NOMO-1 treated with DMSO at 0.1 percent for 48 hours (cell line): Measurements from ENCODE around the gene CHSY1.

Source experiments
- DNase-seq: peaks from one replicate; lab custom pipeline; 2025; ENCODE audit not compliant: unreplicated experiment; lab: John Stamatoyannopoulos, UW

Gene CHSY1

DNA sequence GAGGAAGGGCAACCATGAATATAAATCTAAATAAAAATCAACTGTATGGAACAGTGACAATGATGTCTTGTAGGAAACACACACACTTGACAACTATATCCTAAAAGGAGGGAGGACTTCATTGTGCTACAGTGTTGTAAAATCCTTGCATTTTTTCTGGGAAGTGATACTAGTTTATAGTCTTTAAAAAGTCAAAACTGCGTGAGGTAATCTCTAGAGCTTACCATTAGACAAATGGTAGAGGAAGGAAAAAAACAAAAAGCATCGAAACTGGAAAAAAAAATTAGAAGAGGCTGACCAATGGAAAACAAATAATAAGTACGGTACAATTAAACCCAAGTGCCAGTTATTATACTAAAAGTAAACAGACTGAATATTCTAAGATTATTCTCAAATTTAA lies 38.7 kb downstream of the CHSY1 start:
- DNase-seq: peak; percentile 46

DNA sequence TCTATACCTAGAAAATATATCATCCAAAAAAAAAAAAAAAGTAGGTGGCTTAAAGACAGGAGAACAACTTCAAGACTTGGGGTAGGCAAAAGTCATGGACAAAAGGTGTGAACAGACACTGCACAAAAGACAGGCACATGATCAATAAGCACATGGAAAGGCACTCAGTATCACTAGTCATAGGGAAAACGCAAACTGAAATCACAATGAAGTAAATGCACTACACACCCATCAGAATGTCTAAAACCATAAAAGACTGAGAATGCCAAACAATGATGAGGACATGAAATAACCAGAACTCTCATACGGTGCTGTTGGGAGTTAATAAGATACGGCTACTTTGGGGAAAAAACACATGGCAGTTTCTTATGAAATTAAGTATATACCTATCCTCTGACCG lies 40.0 kb downstream of the CHSY1 start:
- no peak for DNase-seq

DNA sequence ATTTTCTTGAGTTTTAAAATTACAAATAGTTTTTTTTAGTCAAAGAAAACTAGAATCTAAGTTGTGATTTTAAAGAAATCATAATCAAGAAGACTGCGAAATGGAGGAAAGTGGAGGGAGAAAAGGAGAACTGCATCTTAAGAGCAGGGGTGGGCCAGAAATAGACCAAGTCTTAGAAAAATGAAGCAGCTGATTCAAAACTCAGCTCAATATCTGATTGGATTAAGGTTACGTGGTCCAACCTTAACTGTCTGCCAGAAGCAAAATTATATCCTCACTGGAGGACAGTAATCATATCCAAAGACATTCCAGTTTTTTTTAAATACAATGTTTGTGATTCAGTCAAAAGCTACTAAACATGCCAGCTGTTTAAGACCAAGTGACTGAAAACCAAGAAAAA lies 41.4 kb downstream of the CHSY1 start:
- DNase-seq: peak; percentile 53

DNA sequence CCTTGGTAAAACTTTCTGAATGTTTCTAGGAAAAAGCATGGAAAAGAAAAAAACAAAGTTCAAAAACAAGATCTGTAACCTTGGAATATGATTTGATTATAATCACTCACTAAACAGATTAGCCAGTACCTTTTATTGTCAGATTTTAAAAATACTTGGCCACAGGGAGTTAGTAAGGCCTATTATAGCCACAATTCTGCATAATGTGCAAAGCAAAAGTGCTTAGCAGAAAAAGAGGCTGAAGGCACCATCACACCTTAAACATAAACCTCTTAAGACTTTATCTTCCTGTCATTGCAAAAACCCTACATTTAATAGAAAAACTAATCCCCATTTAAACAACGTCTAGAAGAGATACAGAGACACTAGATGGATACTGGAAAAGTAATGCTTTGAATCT lies 41.8 kb downstream of the CHSY1 start:
- DNase-seq: no peak

DNA sequence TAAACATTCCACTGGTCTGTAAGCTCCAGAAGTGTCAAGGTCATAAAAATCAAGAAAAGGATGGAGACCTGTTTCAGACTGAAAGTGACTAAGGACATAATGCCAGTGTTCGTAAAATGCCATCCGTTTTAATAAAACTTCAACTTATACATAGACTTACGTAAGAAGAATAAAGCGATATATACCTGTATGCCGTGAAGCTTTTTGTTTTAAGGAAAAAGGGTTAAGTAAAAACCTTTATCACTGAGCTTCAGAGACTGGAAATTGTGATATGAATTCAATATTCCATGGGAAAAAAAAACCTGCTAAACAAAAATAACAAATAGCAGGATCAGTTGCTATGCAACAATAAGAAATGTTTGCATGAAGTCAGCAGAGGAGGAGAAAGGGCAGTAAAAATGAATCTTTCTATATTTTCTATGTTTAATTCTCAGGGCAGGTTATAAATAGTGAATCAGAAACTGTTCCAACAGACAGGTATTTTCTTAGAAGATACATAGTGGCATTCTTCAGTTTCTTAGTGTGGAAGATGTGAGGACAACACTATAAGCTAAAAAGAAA lies 42.5 kb downstream of the CHSY1 start:
- no peak for DNase-seq

DNA sequence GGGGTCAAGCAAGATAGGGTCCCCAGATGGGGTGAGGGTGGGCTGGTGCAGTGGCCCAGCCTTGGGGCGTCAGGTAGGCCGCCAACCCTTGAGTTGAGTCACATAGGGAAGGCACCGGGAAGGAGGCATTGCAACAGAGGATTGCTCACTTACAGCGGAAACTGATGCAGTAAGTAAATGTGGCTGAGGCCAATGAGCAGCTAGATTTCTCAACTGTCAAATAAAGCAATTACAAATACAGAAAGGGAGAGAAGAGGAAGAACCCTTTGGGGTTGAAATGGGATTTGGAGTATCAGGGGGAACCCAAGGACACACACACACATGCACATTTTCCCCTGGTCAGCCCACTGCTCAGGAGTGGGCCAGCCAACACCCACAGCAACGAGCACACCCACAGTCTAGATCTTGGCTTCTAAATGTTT lies 44.0 kb downstream of the CHSY1 start:
- peak; percentile 88 for DNase-seq

DNA sequence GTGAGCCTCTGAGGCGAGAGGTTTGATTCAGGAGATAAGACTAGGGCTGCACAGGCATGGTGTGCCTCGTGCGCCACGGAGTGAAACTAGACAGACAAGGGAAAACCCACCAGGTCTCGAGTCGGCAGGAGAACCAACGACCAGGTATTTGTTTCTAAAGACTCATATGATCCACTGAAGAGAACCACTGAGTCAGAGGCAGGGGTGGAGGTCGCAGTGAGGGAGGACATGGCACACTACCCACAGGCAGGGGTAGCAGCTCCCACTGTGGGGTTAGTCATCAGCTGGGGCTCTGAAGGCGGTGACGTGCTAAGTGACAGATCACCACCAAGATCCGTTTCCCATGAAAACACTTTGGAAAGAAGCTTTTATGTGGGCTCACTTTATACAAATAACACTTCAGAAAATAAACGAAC lies 45.7 kb downstream of the CHSY1 start:
- no peak for DNase-seq

DNA sequence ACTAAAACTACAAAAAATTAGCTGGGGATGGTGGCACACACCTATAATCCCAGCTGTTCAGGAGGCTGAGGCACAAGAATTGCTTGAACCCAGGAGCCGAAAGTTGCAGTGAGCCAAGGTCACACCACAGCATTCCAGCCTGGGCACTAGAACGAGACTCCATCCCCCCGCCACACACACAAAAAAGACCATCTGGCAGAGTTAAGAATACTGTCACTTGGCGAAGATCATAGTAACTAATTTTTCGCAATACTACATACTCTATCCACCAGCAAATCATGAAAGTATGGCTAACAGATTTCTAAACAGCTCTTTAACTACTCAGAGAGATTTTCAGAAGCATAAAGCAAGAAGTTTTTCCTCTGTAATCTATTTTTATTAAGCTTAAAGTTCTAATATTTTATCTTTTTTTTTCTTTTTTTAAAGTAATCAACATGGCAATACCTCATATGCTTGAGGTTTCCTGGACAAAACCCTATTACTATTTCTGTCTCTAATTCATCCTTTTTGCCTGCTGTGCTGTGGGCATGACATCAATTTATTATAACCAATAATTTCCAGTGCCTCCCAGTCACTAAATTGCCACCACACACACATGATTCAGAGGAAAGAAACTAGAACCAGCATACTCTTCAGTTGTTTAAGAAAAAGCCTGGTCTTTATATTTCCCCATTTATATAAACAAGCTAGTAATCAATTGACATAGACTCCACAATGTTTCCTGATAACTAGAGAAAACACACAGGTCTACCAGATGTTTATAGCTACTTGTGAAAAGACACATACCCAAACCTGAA lies 46.9 kb downstream of the CHSY1 start:
- DNase-seq: no peak

DNA sequence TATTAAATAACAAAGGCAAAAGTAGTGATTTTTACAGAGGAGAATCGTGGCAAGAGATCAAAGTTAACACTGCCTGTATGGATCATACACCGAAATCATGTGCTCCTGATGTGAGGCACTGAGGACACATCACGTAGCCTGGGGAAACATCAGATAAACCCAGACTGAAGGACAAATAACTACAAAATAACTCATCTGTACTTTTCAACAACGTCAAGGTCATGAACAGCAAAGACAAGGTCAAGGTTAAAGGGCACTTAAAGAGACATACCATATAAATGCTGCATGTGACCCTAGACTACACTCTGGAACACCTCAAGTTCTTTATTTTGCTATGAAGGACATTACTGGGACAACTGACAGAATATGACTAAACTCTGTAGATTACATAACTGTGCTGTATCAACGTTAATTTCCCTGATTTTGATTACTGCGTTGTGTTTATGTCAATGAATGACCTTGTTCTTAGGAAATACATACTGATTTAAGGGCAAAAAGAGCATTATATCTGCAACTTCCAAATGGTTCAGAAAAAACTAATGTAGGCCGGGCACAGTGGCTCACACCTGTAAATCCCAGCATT lies 48.1 kb downstream of the CHSY1 start:
- peak; percentile 28 for DNase-seq

DNA sequence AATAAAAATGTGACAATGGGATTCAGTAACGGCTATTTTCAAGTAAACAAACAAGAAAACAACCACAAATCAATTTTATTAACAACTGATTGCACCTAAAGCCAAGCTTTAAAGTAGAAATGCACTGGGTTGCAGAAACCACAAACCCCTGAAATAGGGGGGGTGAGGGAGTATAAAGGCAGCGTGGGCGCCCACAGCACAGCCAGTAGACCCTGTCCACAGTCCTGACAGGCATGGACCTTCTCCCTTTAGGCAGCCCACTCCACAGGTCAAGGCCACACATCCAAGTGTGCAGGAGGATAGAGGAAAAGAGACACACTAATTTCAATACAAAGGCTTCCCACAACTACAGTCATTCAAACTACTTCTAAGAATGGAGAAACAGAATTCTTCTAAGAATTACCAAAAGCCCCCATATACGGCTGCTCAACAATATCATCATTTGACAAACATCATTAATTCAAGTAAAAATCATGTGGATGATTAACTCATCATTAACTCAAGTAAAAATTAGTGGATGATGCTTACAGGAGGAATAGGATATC lies 48.7 kb downstream of the CHSY1 start:
- DNase-seq: no peak

DNA sequence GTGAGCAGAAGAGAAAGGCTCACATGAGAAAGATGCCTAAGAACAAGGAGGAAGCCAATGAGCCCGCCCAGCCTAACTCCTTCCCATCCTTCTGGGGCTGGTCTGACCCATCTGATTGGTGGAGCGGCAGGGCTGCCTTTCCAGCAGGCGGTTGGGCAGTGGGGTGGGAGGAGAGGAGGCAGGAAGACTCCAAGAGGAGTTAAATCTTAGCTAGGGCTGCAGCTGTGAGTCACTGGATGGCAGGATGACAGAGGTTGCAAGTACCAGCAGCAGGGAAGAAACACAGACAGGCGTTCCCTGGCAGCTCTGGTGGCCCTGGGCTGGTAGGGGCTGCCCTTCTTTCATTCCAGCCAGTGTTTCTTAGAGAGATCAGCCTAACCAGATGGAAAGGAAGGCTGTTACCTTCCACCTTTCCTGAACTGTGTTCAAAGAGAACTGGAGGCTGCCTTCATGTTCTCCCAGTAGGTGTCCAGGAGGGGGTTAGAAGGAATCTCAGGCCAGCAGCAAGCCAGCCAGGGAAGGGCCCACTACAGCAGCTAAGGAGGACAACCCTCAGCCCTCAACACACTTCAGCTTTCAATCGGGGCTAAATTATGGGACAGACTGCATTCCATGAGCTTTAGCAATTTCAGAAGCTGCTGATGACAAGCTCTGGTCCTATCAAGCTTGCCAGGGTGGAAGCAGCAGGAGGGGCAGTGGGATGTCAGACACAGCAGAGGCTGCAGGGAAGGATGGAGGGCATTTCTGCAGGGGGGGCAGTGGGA lies 50.3 kb downstream of the CHSY1 start:
- DNase-seq: peak; percentile 71

DNA sequence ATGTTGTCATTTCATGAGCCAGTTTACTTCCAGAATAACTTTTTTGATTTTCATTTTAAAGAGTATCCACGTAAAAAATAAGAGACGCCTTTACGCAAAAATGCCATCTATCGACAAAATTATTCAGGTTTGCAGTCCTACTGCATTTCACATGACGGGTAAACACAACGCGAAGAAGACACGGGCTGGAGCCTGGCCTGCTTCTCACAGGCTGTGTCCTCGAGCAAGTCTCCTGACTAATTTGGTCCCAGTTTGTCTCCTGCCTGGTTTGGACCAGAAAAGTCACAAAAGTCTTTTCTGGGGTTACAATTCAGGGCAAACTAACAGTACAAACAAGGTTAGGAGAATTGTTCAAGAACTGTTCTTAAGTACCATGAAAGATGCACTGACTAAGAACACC lies 51.7 kb downstream of the CHSY1 start:
- no peak for DNase-seq

DNA sequence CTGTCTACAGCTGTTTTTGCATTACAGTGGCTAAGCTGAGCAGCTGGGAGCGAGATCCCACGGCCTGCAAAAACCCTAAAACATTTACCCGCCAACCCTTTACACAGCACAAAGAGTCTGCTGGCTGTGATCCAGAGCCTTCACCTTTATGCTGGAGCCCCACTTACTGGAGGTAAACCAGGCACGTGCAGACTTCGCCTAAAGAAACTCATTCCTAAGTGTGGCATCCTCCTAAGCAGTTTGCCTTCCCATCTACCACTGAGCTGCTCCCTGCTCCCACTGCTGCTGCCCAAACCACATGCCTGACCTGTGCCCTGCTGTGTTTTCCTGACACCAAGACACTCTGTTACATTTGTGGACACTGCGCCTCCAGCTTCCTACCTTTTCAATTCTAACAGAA lies 53.0 kb downstream of the CHSY1 start:
- no peak for DNase-seq

DNA sequence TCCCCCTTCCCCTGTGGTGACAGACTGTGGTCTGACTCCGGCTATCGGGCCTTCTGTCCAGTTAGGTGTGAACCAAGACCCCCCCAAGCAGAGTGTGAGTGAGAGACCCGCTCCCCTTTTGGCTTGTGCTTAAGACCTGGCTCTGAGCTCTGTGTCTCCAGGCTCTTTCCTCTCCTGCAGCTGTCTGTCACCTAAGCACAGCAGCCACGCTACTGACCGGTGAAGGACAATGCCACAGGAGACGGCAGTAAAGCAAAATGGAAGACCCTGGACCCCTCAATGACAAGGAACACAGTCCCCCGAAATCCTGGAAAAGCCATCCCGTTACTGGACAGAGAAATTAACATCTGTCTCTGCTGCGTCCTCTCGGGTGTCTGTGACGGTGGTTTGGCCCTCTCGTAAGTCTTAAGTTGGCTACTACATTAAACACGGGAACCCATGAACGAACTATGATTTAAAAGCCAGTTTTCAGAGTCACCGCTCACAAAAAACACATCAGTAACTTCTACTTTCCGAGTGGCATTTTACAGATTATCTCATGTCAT lies 53.7 kb downstream of the CHSY1 start:
- DNase-seq: no peak

DNA sequence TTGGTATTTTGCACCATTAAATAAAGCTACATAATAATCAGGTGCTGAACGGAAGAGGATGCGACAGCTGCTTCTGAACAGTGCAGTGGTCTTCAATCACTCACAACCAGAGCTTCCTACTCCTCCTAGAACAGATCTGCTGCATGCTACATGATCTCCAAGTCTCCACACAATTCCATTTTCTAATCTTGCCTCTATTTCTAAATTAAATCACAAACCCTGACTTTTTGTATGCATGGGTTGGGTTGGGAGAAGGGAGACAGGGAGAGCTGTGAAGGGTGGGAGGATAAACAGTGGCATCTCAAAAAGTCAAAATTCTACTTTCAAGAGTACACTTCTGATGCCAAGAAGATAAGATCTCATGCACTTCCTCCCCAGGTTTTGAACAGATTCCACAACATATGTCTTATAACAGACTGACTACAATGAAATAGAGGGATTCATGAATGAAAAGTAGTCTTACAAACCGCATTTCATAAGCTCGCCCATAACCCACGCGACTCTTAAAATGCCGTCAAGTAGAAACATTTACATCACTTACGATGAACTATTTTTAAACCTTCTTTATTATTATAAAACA lies 57.2 kb downstream of the CHSY1 start:
- DNase-seq: peak; percentile 7

DNA sequence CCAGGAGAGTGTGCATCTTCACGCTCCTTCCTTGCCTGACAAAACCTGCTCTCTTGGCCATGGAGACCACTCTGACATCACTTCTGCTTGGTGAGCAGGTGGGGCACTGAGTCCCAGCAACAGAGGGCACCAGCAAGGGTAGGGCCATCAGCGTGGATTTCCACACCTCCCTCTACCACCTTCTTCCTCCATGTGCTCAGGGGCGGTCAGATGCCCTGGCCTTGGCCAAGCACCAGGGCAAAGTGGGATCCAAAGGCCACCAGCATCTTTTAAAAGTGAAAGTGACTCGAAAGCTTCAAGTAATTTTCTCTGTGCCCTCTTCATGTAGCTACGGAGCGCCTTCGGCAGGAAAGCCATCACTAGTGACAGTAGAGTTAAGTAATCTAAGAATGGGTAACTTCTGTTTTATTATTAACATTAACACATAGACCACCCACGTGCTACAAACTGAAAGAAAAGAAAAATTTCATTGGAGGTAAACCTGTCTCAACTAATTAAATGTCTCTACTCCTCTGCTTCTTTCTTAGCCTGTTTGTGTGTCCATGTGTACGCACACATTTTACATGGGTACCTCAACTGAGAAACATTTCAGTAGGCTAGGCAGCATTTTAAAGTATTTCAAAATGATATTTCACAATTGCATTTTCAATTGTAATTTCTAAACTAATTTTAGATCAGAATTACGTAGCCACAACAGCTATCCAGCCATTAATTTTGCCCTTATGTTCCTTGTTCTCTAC lies 57.9 kb downstream of the CHSY1 start:
- DNase-seq: peak; percentile 42

DNA sequence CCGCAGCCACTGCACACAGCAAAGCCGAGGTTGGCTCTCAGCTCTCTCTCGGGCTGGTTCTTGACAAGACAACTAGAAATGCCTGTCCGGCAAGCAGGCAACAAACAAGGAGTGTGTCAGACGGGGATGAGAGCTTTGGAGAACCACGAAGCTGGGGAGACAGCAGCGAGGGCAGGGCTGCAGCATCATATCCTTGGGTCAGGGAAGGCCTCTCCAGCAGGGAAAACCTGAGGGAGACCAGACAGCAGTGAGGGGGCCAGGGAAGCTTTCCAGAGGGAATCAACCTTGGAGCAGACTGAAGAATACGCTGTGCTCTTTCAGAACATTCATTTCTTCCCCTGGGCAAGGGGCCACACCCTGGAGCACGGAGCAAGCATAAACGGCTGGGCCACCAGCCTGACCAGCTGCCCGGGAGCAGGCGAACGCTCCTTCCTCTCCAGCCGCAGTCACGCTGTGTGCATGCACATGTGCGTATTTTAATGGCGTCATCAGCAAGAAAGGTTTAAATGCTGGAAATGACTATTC lies 58.7 kb downstream of the CHSY1 start:
- no peak for DNase-seq

DNA sequence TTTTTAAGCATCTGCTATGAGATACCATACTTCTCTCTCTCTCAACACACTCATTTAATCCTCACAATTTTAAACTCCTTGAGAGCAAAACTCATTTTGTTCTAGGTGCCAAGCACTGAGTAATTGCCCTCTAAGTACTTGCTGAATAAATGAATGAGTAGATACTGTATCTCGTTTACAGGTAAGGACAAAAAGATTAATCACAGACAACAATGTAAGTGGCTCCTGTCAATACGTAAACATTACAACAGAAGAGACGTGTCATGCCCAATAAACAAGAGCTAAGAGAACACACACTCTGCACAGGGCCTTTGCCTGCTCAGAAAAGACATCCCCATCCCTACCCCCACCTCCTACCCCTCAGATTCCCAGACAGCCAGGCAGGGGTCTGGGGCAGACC lies 59.8 kb downstream of the CHSY1 start:
- no peak for DNase-seq

DNA sequence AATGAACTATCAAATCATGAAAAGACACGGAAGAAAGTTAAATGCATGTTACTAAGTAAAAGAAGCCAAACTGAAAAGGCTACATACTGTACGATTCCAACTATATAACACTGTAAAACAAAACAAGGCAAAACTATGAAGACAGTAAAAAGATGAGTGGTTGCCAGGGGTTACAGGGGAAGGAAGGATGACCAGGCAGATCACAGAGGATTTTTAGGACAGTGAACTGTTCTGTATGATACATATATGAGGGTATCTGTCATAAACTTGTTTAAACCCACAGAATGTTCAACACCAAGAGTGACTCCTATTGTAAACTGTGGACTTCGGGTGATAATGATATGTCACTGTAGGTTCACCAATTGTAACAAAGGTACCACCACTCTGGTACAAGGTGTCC lies 60.6 kb downstream of the CHSY1 start:
- no peak for DNase-seq

DNA sequence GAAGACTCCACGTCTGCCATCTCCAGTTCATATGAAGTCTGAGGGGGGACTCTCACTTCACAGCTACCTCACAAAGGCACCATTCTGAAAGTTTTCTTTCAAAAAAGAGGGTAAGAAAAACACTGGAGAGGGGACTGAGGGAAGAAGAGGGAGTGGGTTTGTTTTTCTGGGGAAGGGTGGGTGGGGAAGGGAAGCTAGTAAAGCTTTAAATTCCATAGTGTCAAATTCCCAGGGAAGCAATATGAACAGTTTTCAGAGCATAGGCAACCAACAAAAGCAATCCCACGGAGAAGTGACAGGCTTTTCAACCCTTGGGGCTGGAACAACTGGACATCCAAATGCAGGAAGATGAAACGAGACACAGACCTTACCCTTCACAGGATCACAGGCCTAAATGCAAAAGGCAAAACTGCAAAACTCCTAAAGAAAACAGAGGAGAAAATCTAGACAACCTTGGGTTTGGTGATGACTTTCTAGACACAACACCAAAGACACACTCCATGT lies 61.7 kb downstream of the CHSY1 start:
- DNase-seq: no peak
